Measurements from ENCODE around the gene CENPL. TPM values are rescaled to one million over a fixed set of nuclear protein-coding genes. Genes with fewer than 3 reads are reported as not detected.

The CENPL gene
- total RNA-seq (2021; ENCODE audit: unreplicated experiment) = 28.7 TPM
- polyA plus RNA-seq (2012; ENCODE audit: insufficient read length) = 5.6 TPM
- Bru-seq, nascent RNA = percentile 92 among the genes with signal in this experiment
- percentile 85 among the genes with signal in this experiment for BruChase-seq, experiment 1, labeled RNA remaining after a 2-hour chase
- percentile 78 among the genes with signal in this experiment for BruChase-seq, experiment 2, labeled RNA remaining after a 6-hour chase
- long read RNA-seq, transcript CENPL-203 (6 exons, 1,771 nt) = major isoform, 6 of 46 reads
- long read RNA-seq, partial matches to known transcripts = 1 of 46 reads
- long read RNA-seq, other reads (novel, unspliced or antisense) = 35 of 46 reads

GRCh38 chr1:173824315-173825081 is at the start of gene CENPL, which contains the start of gene DARS2:
CENPL (minus strand) TSS chr1:173824883; CDS start chr1:173811299, 13,584 bp downstream.
DARS2 (plus strand) TSS chr1:173824673; CDS start chr1:173825230, 557 bp downstream.
- TF ChIP-seq, protein P1, sequence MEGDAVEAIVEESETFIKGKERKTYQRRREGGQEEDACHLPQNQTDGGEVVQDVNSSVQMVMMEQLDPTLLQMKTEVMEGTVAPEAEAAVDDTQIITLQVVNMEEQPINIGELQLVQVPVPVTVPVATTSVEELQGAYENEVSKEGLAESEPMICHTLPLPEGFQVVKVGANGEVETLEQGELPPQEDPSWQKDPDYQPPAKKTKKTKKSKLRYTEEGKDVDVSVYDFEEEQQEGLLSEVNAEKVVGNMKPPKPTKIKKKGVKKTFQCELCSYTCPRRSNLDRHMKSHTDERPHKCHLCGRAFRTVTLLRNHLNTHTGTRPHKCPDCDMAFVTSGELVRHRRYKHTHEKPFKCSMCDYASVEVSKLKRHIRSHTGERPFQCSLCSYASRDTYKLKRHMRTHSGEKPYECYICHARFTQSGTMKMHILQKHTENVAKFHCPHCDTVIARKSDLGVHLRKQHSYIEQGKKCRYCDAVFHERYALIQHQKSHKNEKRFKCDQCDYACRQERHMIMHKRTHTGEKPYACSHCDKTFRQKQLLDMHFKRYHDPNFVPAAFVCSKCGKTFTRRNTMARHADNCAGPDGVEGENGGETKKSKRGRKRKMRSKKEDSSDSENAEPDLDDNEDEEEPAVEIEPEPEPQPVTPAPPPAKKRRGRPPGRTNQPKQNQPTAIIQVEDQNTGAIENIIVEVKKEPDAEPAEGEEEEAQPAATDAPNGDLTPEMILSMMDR (IDR thresholded peaks at IDR 0.05) = no peak
- TF ChIP-seq POLR2AphosphoS5 (IDR thresholded peaks at IDR 0.05; ENCODE audit: low read depth, low read length) (peak; percentile 65), SIN3A (IDR thresholded peaks at IDR 0.05; ENCODE audit: borderline replicate concordance, insufficient read depth, low read depth, low read length) (no peak; the same call in none of the 2 replicates), TCF7L2 (IDR thresholded peaks at IDR 0.05; ENCODE audit: low read depth, low read length) (peak; percentile 44; the same call in 1 of the 2 replicates)
- TF ChIP-seq, protein P2, sequence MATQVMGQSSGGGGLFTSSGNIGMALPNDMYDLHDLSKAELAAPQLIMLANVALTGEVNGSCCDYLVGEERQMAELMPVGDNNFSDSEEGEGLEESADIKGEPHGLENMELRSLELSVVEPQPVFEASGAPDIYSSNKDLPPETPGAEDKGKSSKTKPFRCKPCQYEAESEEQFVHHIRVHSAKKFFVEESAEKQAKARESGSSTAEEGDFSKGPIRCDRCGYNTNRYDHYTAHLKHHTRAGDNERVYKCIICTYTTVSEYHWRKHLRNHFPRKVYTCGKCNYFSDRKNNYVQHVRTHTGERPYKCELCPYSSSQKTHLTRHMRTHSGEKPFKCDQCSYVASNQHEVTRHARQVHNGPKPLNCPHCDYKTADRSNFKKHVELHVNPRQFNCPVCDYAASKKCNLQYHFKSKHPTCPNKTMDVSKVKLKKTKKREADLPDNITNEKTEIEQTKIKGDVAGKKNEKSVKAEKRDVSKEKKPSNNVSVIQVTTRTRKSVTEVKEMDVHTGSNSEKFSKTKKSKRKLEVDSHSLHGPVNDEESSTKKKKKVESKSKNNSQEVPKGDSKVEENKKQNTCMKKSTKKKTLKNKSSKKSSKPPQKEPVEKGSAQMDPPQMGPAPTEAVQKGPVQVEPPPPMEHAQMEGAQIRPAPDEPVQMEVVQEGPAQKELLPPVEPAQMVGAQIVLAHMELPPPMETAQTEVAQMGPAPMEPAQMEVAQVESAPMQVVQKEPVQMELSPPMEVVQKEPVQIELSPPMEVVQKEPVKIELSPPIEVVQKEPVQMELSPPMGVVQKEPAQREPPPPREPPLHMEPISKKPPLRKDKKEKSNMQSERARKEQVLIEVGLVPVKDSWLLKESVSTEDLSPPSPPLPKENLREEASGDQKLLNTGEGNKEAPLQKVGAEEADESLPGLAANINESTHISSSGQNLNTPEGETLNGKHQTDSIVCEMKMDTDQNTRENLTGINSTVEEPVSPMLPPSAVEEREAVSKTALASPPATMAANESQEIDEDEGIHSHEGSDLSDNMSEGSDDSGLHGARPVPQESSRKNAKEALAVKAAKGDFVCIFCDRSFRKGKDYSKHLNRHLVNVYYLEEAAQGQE (IDR thresholded peaks at IDR 0.05; ENCODE audit: insufficient read depth in 1 of 2, low read depth in 2 of 2, low read length in 1 of 2) = peak in 1 of 2 experiments; percentile 45; a peak in 2 of 4 replicates
- peaks cover 20% of the 10 kb centered on the region for H3K4me1 ChIP-seq (ENCODE audit: control insufficient read depth, insufficient read depth, low read length)
- ATAC-seq (peak; percentile 94), DNase-seq (ENCODE audit: low read depth, low spot score) (peak; percentile 91)
- H3K27ac ChIP-seq (ENCODE audit: low read length) = peak within 1 kb of the TSS; percentile 99
- peak within 1 kb of the TSS; percentile 99 for H3K4me3 ChIP-seq (ENCODE audit: low read depth in 2 of 2, low read length in 2 of 2)
- H3K36me3 ChIP-seq (ENCODE audit: control insufficient read depth, insufficient read depth, low read length) = peaks cover 4% of the 10 kb centered on the region
- intact Hi-C loops (cut with micrococcal nuclease; ENCODE audit: unreplicated experiment) = loop anchor here (5.0 kb wide), 1 partner anchor 392 kb away; no protein-coding TSS in a partner anchor
- no peaks in the 10 kb centered on the region for H3K9me3 ChIP-seq (ENCODE audit: control insufficient read depth, insufficient read depth, low read depth, low read length)
- ChIA-PET POLR2A (interaction anchor here (0.7 to 0.8 kb wide), 2 partner anchors 15 to 39 kb away, joined by 3 to 4 read pairs; no protein-coding TSS in a partner anchor), CTCF (no interaction called here)
- in situ Hi-C loops (cut with HindIII; ENCODE audit: low pct_unique_long_range_greater_than_20kb, low sequenced_read_pairs) = no loop called here
- no peaks in the 10 kb centered on the region for H3K27me3 ChIP-seq (ENCODE audit: control insufficient read depth, insufficient read depth, low read length)
- BruUV-seq (replicated peaks) = no TSS peak

- Histone ChIP-seq H3K27me3 (ENCODE audit: control insufficient read depth, insufficient read depth, low read length) (no peaks in the 10 kb centered on the region), H3K4me1 (ENCODE audit: control insufficient read depth, insufficient read depth, low read length) (peaks cover 7% of the 10 kb centered on the region; the same call in 1 of the 2 replicates), H3K4me3 (ENCODE audit: low read depth in 2 of 2, low read length in 2 of 2) (no peak overlapping the region), H3K36me3 (ENCODE audit: control insufficient read depth, insufficient read depth, low read length) (peaks cover 12% of the 10 kb centered on the region), H3K27ac (ENCODE audit: low read length) (no peak overlapping the region), H3K9me3 (ENCODE audit: control insufficient read depth, insufficient read depth, low read depth, low read length) (no peaks in the 10 kb centered on the region)
- no peak for DNase-seq (ENCODE audit: low read depth, low spot score)
- no TSS peak for BruUV-seq (replicated peaks)
- TF ChIP-seq TCF7L2 (IDR thresholded peaks at IDR 0.05; ENCODE audit: low read depth, low read length) = no peak
- no peak for TF ChIP-seq SIN3A (IDR thresholded peaks at IDR 0.05; ENCODE audit: borderline replicate concordance, insufficient read depth, low read depth, low read length)
- TF ChIP-seq, protein P2 (IDR thresholded peaks at IDR 0.05; ENCODE audit: insufficient read depth in 1 of 2, low read depth in 2 of 2, low read length in 1 of 2) = no peak
- TF ChIP-seq, protein P1 (IDR thresholded peaks at IDR 0.05) = no peak
- in situ Hi-C loops (cut with HindIII; ENCODE audit: low pct_unique_long_range_greater_than_20kb, low sequenced_read_pairs) (no loop called here), intact Hi-C loops (cut with micrococcal nuclease; ENCODE audit: unreplicated experiment) (no loop called here)
- no peak for ATAC-seq
- CTCF ChIA-PET = no interaction called here
- POLR2A ChIA-PET = no interaction called here
Observed at GRCh38 chr1:173871500-173871899, 46.8 kb upstream of the CENPL start.
